K562 (cell line): ENCODE results near the gene SYVN1. TPM values are rescaled to one million over a fixed set of nuclear protein-coding genes. Genes with fewer than 3 reads are reported as not detected.
A peak's percentile ranks its signal among the peaks of the same experiment; 100 is the strongest.

Experiments used
- ATF7 ChIP-seq: fragments of 450-650 bp; IDR thresholded peaks from 2 replicates; pipeline ENCODE4 v1.7.1; 2014; ENCODE audit warnings: mild to moderate bottlenecking, moderate library complexity
- ESRRA ChIP-seq: fragments of 450-650 bp; IDR thresholded peaks from 2 replicates; pipeline ENCODE4 v1.6.1; 2014; ENCODE audit warnings: low read depth, mild to moderate bottlenecking, moderate library complexity, borderline replicate concordance
- HEY1 ChIP-seq: fragments of 250-450 bp; sonication (Bioruptor Pico); IDR thresholded peaks from 2 replicates; pipeline ENCODE4 v1.5.0; 2020; ENCODE audit warnings: mild to moderate bottlenecking, moderate library complexity, borderline replicate concordance
- KAT7 ChIP-seq: sonication (generic); formaldehyde crosslinking; IDR thresholded peaks from 2 replicates; pipeline ENCODE4 v1.8.0; 2022; ENCODE audit warnings: missing genetic modification reagents, mild to moderate bottlenecking, borderline replicate concordance
- LCOR ChIP-seq: sonication (generic); formaldehyde crosslinking; IDR thresholded peaks from 2 replicates; pipeline ENCODE4 v1.8.0; 2022; ENCODE audit warnings: mild to moderate bottlenecking, missing genetic modification reagents
- MYNN ChIP-seq, 2 experiments: sonication (generic); formaldehyde crosslinking in 1 of 2; IDR thresholded peaks; 2 replicates each; pipeline versions ENCODE4 v1.5.0 to v1.6.1; 2016 to 2020; ENCODE audit warnings: antibody characterized with exemption in 1 of 2, missing genetic modification reagents in 1 of 2
- NR2C2 ChIP-seq, 2 experiments: fragments of 200-800 bp in 1 of 2; sonication (Bioruptor generic) in 1 of 2; sonication (generic) in 1 of 2; formaldehyde crosslinking in 1 of 2; IDR thresholded peaks; 2 replicates each; pipeline versions ENCODE4 v1.6.1 to v1.8.0; 2016 to 2022; ENCODE audit warnings: mild to moderate bottlenecking in 1 of 2, missing compliant biosample characterization in 1 of 2, missing genetic modification characterization in 1 of 2, missing genetic modification reagents in 1 of 2
- PHTF2 ChIP-seq: fragments of 250-450 bp; sonication (Bioruptor Pico); IDR thresholded peaks from 2 replicates; pipeline ENCODE4 v1.5.0; 2021; ENCODE audit warnings: mild to moderate bottlenecking
- SP1 ChIP-seq: sonication (generic); formaldehyde crosslinking; IDR thresholded peaks from 2 replicates; pipeline ENCODE4 v1.8.1; 2022; ENCODE audit warnings: mild to moderate bottlenecking, missing genetic modification reagents
- SRSF3 ChIP-seq: fragments of 200-400 bp; formaldehyde crosslinking; IDR thresholded peaks from 2 replicates; pipeline ENCODE4 v1.6.1; 2016; ENCODE audit warnings: mild to moderate bottlenecking, low read length, moderate library complexity; ENCODE audit not compliant: insufficient read depth
- SUPT5H ChIP-seq: fragments of 450-650 bp; IDR thresholded peaks from 2 replicates; pipeline ENCODE4 v1.6.1; 2016
- ZSCAN29 ChIP-seq: fragments of 450-650 bp; IDR thresholded peaks from 2 replicates; pipeline ENCODE4 v1.6.1; 2017
- polyA plus RNA-seq, 8 experiments: library from polyadenylated mRNA; depleted of rRNA in 4 of 8; stranded (reverse) in 5 of 8; unstranded in 3 of 8; fragments of >200 nt; fragmentation: Nextera tagmentation in 2 of 8; fragmentation: Illumina TruSeq in 1 of 8; extraction: Ambion mirVana in 2 of 8; extraction: Trizol in 1 of 8; gene quantifications; 2 replicates each; pipeline versions ENCODE4 v1.2.1 to v1.2.3, GENCODE V29; 2011 to 2014; ENCODE audit warnings: inconsistent platforms in 1 of 8, missing spikeins in 1 of 8
- total RNA-seq, 7 experiments: library from RNA; depleted of rRNA in 6 of 7; stranded (reverse); fragments of >200 nt in 6 of 7; fragmentation: Illumina TruSeq in 2 of 7; extraction: Trizol in 2 of 7; gene quantifications; 2 replicates each; pipeline versions ENCODE4 v1.2.1 to v1.2.3, GENCODE V29; 2011 to 2021; ENCODE audit warnings: low replicate concordance in 1 of 7
- TF ChIP-seq, protein P1 (sequence below): fragments of 150-350 bp; conservative IDR thresholded peaks from 2 replicates; pipeline ENCODE4 v1.6.1; 2014; ENCODE audit warnings: low read length
- TF ChIP-seq, protein P2 (sequence below): fragments of 250-450 bp; sonication (Bioruptor Pico); IDR thresholded peaks from 2 replicates; pipeline ENCODE4 v1.4.0; 2020
- TF ChIP-seq, protein P3 (sequence below), 2 experiments: IDR thresholded peaks; 2 replicates each; pipeline ENCODE4 v1.6.1; 2011; ENCODE audit warnings: borderline replicate concordance in 1 of 2, control low read depth in 1 of 2, low read depth in 1 of 2, low read length in 1 of 2, mild to moderate bottlenecking in 1 of 2, mixed read lengths in 1 of 2, moderate library complexity in 1 of 2; ENCODE audit not compliant: insufficient read depth in 1 of 2, insufficient read length in 1 of 2, poor library complexity in 1 of 2, severe bottlenecking in 1 of 2; ENCODE audit errors: extremely low read depth in 1 of 2
- TF ChIP-seq, protein P4 (sequence below): fragments of 250-450 bp; sonication (Bioruptor Pico); IDR thresholded peaks from 2 replicates; pipeline ENCODE4 v1.4.0; 2020; ENCODE audit warnings: mild to moderate bottlenecking
- TF ChIP-seq, protein P5 (sequence below), 2 experiments: fragments of 450-650 bp; IDR thresholded peaks; 2 replicates each; pipeline ENCODE4 v1.6.1; 2016

Gene SYVN1
- total and polyA plus RNA-seq, 9 of the 15 experiments (the other 6 are each of a cell fraction or from before 2014, with no cell fraction given), result 0.41 to 47.4 (median 9.9) TPM

DNA sequence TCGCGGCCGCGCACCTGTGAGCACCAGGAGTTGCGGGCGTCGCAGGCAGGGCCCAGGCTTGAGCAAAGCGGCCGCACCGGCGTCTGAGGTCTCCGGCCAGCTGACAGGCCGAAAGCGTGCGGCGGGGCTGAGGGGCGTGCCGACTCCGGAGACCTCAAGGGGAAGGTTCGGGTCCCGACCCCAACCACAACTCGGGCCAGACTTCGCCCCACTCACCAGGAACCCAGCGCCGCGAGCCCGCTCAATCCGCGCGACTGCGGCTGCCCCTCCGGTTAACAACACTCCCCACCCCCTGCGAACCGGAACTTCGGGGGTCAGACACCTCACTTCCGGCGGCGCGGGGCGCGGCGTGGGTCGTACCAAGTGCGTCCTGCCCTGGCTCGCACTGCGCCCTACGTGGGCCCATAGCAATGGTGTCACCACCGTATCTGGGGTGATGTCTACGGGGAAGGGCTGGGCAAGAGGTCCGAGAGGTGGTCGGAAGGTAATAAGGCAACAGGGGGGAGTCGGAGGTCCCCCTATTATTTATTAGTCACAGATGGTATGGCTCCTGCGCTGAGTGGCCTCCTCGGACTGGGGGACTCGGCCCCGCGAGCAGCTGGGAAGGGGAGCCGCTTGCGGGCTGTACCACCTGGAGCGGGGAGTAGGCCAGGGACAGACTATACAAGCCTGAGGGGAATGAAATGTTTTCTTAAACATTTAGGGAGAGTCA is at the start of gene SYVN1 (continued):
- TF ChIP-seq ATF7 (peak; percentile 100), HEY1 (CRISPR knock-in tag) (no peak), LCOR (CRISPR knock-in tag) (peak; percentile 64; the same call in 1 of the 2 replicates), SUPT5H (peak; percentile 89), KAT7 (CRISPR knock-in tag) (peak; percentile 96; the same call in 1 of the 2 replicates), ZSCAN29 (0 out of 2 replicates have a peak, but pooled peaks have one; percentile 41), SRSF3 (no peak), ESRRA (peak; percentile 44), PHTF2 (CRISPR knock-in tag) (no peak), MYNN (IDR thresholded peaks at IDR 0.05) (no peak), MYNN (CRISPR knock-in tag; IDR thresholded peaks at IDR 0.05) (no peak), NR2C2 (CRISPR knock-in tag; IDR thresholded peaks at IDR 0.05) (peak; percentile 83; the same call in 1 of the 2 replicates), NR2C2 (tag; IDR thresholded peaks at IDR 0.05) (peak; percentile 98), SP1 (CRISPR knock-in tag) (peak; percentile 89)
- TF ChIP-seq, protein P1, sequence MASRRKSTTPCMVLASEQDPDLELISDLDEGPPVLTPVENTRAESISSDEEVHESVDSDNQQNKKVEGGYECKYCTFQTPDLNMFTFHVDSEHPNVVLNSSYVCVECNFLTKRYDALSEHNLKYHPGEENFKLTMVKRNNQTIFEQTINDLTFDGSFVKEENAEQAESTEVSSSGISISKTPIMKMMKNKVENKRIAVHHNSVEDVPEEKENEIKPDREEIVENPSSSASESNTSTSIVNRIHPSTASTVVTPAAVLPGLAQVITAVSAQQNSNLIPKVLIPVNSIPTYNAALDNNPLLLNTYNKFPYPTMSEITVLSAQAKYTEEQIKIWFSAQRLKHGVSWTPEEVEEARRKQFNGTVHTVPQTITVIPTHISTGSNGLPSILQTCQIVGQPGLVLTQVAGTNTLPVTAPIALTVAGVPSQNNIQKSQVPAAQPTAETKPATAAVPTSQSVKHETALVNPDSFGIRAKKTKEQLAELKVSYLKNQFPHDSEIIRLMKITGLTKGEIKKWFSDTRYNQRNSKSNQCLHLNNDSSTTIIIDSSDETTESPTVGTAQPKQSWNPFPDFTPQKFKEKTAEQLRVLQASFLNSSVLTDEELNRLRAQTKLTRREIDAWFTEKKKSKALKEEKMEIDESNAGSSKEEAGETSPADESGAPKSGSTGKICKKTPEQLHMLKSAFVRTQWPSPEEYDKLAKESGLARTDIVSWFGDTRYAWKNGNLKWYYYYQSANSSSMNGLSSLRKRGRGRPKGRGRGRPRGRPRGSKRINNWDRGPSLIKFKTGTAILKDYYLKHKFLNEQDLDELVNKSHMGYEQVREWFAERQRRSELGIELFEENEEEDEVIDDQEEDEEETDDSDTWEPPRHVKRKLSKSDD, result peak; percentile 39; the same call in 1 of the 2 replicates
- TF ChIP-seq, protein P2, sequence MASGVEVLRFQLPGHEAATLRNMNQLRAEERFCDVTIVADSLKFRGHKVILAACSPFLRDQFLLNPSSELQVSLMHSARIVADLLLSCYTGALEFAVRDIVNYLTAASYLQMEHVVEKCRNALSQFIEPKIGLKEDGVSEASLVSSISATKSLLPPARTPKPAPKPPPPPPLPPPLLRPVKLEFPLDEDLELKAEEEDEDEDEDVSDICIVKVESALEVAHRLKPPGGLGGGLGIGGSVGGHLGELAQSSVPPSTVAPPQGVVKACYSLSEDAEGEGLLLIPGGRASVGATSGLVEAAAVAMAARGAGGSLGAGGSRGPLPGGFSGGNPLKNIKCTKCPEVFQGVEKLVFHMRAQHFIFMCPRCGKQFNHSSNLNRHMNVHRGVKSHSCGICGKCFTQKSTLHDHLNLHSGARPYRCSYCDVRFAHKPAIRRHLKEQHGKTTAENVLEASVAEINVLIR (CRISPR knock-in tag), result peak; percentile 78
- TF ChIP-seq, protein P3, sequence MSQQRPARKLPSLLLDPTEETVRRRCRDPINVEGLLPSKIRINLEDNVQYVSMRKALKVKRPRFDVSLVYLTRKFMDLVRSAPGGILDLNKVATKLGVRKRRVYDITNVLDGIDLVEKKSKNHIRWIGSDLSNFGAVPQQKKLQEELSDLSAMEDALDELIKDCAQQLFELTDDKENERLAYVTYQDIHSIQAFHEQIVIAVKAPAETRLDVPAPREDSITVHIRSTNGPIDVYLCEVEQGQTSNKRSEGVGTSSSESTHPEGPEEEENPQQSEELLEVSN (IDR thresholded peaks at IDR 0.05; ENCODE audit: borderline replicate concordance in 1 of 2, extremely low read depth in 1 of 2, insufficient read depth in 1 of 2, insufficient read length in 1 of 2, low read depth in 1 of 2, low read length in 1 of 2, poor library complexity in 1 of 2, severe bottlenecking in 1 of 2), result peak in 1 of 2 experiments; percentile 47
- TF ChIP-seq, protein P4, sequence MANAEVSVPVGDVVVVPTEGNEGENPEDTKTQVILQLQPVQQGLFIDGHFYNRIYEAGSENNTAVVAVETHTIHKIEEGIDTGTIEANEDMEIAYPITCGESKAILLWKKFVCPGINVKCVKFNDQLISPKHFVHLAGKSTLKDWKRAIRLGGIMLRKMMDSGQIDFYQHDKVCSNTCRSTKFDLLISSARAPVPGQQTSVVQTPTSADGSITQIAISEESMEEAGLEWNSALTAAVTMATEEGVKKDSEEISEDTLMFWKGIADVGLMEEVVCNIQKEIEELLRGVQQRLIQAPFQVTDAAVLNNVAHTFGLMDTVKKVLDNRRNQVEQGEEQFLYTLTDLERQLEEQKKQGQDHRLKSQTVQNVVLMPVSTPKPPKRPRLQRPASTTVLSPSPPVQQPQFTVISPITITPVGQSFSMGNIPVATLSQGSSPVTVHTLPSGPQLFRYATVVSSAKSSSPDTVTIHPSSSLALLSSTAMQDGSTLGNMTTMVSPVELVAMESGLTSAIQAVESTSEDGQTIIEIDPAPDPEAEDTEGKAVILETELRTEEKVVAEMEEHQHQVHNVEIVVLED (CRISPR knock-in tag), result peak; percentile 80
- TF ChIP-seq, protein P5, sequence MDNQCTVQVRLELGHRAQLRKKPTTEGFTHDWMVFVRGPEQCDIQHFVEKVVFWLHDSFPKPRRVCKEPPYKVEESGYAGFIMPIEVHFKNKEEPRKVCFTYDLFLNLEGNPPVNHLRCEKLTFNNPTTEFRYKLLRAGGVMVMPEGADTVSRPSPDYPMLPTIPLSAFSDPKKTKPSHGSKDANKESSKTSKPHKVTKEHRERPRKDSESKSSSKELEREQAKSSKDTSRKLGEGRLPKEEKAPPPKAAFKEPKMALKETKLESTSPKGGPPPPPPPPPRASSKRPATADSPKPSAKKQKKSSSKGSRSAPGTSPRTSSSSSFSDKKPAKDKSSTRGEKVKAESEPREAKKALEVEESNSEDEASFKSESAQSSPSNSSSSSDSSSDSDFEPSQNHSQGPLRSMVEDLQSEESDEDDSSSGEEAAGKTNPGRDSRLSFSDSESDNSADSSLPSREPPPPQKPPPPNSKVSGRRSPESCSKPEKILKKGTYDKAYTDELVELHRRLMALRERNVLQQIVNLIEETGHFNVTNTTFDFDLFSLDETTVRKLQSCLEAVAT (IDR thresholded peaks at IDR 0.05), result peak in 1 of 2 experiments; percentile 17; a peak in 1 of 4 replicates
